HFF-Myc (cell line): Measurements from ENCODE around the gene TMEM200C.

Experiments used
- DNase-seq: peaks from one replicate; pipeline ENCODE4 v3.0.0-alpha.2; 2011; ENCODE audit warnings: low read depth; ENCODE audit errors: extremely low read depth
- H3K4me3 ChIP-seq: replicated peaks from 2 replicates; pipeline ENCODE4 v1.5.1; 2011; ENCODE audit warnings: low read depth, mild to moderate bottlenecking, control low read depth, low read length
- TF ChIP-seq, protein P1 (sequence below): IDR thresholded peaks from 2 replicates; pipeline ENCODE4 v1.5.1; 2012; ENCODE audit warnings: mild to moderate bottlenecking, low read depth, low read length, control low read depth; ENCODE audit errors: missing control alignments

TMEM200C gene

DNA sequence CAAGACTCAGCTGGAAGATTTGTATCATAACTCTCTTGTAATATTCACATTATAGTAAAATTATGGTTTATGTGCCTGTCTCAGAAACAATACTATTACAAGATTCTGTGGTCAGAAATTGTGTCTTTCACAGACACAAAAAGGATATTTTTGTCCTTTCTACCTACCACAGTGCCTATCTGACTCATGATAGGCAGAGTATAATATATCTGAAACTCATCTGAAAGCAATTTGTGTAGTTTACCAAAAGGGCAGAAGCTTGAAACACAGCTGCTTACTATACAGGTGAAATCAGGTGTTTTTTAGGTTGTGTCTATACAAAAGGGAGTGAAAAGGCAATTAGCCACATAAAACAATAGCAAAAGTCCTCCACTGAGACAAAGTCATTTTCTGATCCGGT is 10.9 kb downstream of the TMEM200C start:
- TF ChIP-seq, protein P1, sequence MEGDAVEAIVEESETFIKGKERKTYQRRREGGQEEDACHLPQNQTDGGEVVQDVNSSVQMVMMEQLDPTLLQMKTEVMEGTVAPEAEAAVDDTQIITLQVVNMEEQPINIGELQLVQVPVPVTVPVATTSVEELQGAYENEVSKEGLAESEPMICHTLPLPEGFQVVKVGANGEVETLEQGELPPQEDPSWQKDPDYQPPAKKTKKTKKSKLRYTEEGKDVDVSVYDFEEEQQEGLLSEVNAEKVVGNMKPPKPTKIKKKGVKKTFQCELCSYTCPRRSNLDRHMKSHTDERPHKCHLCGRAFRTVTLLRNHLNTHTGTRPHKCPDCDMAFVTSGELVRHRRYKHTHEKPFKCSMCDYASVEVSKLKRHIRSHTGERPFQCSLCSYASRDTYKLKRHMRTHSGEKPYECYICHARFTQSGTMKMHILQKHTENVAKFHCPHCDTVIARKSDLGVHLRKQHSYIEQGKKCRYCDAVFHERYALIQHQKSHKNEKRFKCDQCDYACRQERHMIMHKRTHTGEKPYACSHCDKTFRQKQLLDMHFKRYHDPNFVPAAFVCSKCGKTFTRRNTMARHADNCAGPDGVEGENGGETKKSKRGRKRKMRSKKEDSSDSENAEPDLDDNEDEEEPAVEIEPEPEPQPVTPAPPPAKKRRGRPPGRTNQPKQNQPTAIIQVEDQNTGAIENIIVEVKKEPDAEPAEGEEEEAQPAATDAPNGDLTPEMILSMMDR: no peak
- no peak overlapping the region for H3K4me3 ChIP-seq
- DNase-seq: no peak

DNA sequence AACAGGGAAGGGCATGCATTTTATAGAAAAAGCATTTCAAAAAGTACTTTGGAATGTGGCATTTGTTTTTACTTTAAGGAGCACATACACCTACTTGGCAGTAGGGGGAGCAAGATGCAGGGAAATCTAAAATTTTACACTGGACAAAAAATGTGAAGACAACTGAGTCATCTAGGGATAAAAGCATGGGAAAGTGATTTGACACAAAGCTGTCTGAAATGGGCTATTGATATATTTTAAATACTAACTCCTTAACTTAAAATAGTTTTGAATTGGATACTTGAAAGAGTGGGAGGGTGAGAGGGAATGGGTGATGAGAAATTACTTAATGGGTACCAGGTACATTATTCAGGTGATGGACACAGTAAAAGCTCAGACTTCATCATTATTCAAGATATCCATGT is 15.8 kb downstream of the TMEM200C start:
- peak; percentile 4 for DNase-seq
- TF ChIP-seq, protein P1: peak; percentile 71
- H3K4me3 ChIP-seq: no peak overlapping the region

DNA sequence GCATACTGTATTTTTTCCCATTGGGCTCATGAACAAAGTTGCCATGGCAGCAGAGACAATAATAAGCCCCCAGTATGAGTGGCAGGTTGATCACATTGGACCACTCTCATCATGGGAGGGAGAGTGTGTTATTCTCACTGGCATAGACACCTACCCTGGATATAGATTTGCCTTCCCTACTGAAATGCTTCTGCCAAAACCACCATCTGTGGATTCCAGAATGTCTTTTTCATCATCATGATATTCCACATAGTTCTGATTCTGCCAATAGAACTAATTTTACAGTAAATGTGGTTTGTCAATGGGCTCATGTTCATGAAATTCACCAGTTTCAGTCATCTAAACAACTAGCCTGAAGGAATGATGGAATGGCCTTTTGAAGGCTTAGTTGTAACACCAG is 18.4 kb downstream of the TMEM200C start:
- DNase-seq: no peak
- TF ChIP-seq, protein P1: no peak
- H3K4me3 ChIP-seq: no peak overlapping the region

DNA sequence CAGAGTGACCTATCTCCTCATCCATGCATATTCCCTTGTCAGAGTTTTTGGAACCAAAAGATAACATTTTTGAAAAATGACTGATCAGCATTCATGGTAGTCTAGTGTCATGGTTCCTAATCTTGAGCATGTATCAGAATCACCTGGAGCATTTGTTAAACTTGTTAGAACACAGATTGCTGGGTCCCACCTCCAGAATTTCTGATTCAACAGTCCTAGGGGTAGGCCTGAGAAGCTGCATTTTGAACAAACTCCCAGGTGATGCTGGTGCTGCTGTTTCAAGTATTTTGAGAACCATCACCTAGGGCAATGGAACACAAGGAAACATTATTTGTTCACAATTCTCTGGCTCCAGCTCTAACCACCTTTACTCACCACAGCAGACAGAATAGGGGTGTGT is 21.0 kb downstream of the TMEM200C start:
- H3K4me3 ChIP-seq: no peak overlapping the region
- DNase-seq: no peak
- TF ChIP-seq, protein P1: no peak

DNA sequence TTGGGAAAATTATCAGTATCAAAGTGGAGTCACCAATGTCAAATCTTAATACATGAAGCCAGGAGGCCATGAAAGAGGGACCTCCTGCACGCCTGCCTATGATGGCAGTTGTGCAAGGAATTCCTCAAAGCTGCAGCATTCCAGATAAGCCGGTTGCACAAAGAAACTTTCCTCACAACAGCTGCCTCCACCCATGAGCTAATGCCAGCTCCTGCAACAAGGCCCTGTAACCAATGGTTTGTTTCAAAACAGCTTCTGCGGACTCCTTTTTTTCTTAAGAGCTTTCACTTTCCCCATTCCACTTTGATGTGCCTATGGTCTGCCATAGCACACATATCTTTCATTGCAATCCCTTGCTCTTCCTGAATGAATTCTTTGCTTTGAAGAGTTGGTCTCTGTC is 22.4 kb downstream of the TMEM200C start:
- TF ChIP-seq, protein P1: no peak
- no peak for DNase-seq
- H3K4me3 ChIP-seq: no peak overlapping the region

DNA sequence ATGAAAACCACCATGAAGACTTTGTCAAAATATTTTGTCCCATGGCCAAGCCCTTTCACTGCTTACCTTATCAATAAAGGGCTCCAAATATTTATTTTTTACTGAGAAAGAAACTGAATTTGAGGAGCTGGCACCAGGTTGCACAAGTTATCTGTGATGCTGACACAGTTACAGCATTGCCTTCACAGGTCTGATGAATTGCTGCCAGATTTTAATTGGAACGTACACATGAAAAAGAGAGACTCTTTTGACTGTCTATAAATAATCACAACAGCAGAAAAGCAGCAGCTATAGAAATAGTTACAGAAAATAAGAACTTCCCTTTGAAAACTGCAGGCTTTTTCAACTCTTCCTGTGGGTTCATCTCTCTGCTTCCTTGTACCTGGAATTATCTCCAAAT is 23.9 kb downstream of the TMEM200C start:
- no peak for DNase-seq
- H3K4me3 ChIP-seq: no peak overlapping the region
- TF ChIP-seq, protein P1: no peak

DNA sequence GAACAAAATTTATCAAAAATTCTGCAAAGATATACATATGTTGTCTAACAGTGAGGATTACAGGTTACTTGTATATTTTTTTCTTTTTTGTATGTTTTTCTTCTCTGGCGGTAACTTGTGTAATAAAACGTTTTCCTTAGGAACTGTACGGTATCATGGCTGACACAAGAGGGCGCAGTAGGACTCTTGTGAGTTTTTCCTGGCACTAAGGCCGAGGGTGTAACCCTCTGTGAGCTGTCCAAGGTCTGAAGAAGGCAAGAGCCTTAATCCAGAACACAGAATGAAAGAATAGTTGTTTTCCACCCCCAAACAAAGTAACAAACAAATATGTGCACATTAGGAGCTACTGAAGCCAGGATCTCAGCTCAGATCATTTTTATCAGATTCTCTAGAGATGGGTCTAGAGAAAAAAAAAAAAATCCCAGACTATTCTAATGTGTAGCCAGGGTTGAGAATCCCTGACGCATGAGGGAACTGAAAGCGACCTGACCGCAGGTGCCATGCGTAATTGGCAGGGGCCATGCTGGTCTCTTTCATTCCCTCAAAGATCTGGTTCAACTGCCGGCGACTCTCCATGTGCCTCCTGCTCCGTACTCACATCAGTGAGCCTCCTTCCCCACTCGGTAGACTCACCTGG is 27.0 kb downstream of the TMEM200C start:
- TF ChIP-seq, protein P1: peak; percentile 77
- no peak overlapping the region for H3K4me3 ChIP-seq
- DNase-seq: peak; percentile 59
